ENCODE data around the gene DBNL. TPM values are rescaled to one million over a fixed set of nuclear protein-coding genes. Genes with fewer than 3 reads are reported as not detected.

The DBNL gene
- polyA plus RNA-seq, 4 donors: 64.7 to 97.5 (median 67.9) TPM

GRCh38 chr7:44046321-44047061 is 2.0 kb downstream of the DBNL start:
- no peak overlapping the region for H3K4me3 ChIP-seq (ENCODE audit: low read depth in 1 of 3, low read length in 3 of 3)
- no peaks in the 10 kb centered on the region for H3K9me3 ChIP-seq (ENCODE audit: control insufficient read depth in 2 of 2, insufficient read depth in 1 of 2, low read depth in 1 of 2, low read length in 1 of 2)
- H3K27me3 ChIP-seq (ENCODE audit: control insufficient read depth in 3 of 3, insufficient read depth in 3 of 3, low read length in 3 of 3): no peaks in the 10 kb centered on the region
- FAIRE-seq (no peak), DNase-seq (no peak)
- H3K27ac ChIP-seq (ENCODE audit: low read depth in 1 of 3, low read length in 2 of 3): peak overlapping the region in 1 of 3 donors; percentile 22
- peaks cover 2 to 17% (median 10%) of the 10 kb centered on the region in 3 donors for H3K4me1 ChIP-seq (ENCODE audit: control insufficient read depth in 3 of 3, insufficient read depth in 2 of 3, low read depth in 1 of 3, low read length in 2 of 3)
- H3K36me3 ChIP-seq (ENCODE audit: control insufficient read depth in 3 of 3, insufficient read depth in 2 of 3, low read depth in 1 of 3, low read length in 3 of 3): peaks cover under 1 to 38% (median 8%) of the 10 kb centered on the region in 3 donors
- WGBS, 3 donors: 64 to 76% (median 74%) methylated on average over 8 of the region's 8 CpGs

GRCh38 chr7:44048031-44048795 is 3.7 kb downstream of the DBNL start:
- WGBS, 3 donors: 91 to 96% (median 94%) methylated on average over 7 of the region's 7 CpGs
- no peak overlapping the region for H3K4me3 ChIP-seq (ENCODE audit: low read depth in 1 of 3, low read length in 3 of 3)
- no peaks in the 10 kb centered on the region for H3K9me3 ChIP-seq (ENCODE audit: control insufficient read depth in 2 of 2, insufficient read depth in 1 of 2, low read depth in 1 of 2, low read length in 1 of 2)
- peaks cover 2 to 17% (median 10%) of the 10 kb centered on the region in 3 donors for H3K4me1 ChIP-seq (ENCODE audit: control insufficient read depth in 3 of 3, insufficient read depth in 2 of 3, low read depth in 1 of 3, low read length in 2 of 3)
- FAIRE-seq (no peak), DNase-seq (no peak)
- no peaks in the 10 kb centered on the region for H3K27me3 ChIP-seq (ENCODE audit: control insufficient read depth in 3 of 3, insufficient read depth in 3 of 3, low read length in 3 of 3)
- H3K27ac ChIP-seq (ENCODE audit: low read depth in 1 of 3, low read length in 2 of 3): no peak overlapping the region
- peaks cover 7 to 51% (median 17%) of the 10 kb centered on the region in 3 donors for H3K36me3 ChIP-seq (ENCODE audit: control insufficient read depth in 3 of 3, insufficient read depth in 2 of 3, low read depth in 1 of 3, low read length in 3 of 3)

- 88 to 93% (median 93%) methylated on average over 14 of the region's 14 CpGs for WGBS, 3 donors
- Histone ChIP-seq H3K4me1 (ENCODE audit: control insufficient read depth in 3 of 3, insufficient read depth in 2 of 3, low read depth in 1 of 3, low read length in 2 of 3) (peaks cover 2 to 10% (median 6%) of the 10 kb centered on the region in 3 donors), H3K27me3 (ENCODE audit: control insufficient read depth in 3 of 3, insufficient read depth in 3 of 3, low read length in 3 of 3) (no peaks in the 10 kb centered on the region), H3K9me3 (ENCODE audit: control insufficient read depth in 2 of 2, insufficient read depth in 1 of 2, low read depth in 1 of 2, low read length in 1 of 2) (no peaks in the 10 kb centered on the region), H3K4me3 (ENCODE audit: low read depth in 1 of 3, low read length in 3 of 3) (no peak overlapping the region), H3K27ac (ENCODE audit: low read depth in 1 of 3, low read length in 2 of 3) (no peak overlapping the region), H3K36me3 (ENCODE audit: control insufficient read depth in 3 of 3, insufficient read depth in 2 of 3, low read depth in 1 of 3, low read length in 3 of 3) (peaks cover 7 to 59% (median 17%) of the 10 kb centered on the region in 3 donors)
- FAIRE-seq: no peak
- DNase-seq: no peak
Observed at GRCh38 chr7:44050121-44050914, 5.8 kb downstream of the DBNL start.

- FAIRE-seq (no peak), DNase-seq (no peak)
- Histone ChIP-seq H3K27ac (ENCODE audit: low read depth in 1 of 3, low read length in 2 of 3) (no peak overlapping the region), H3K27me3 (ENCODE audit: control insufficient read depth in 3 of 3, insufficient read depth in 3 of 3, low read length in 3 of 3) (no peaks in the 10 kb centered on the region), H3K4me1 (ENCODE audit: control insufficient read depth in 3 of 3, insufficient read depth in 2 of 3, low read depth in 1 of 3, low read length in 2 of 3) (peaks cover 0 to 5% (median 2%) of the 10 kb centered on the region in 3 donors), H3K4me3 (ENCODE audit: low read depth in 1 of 3, low read length in 3 of 3) (no peak overlapping the region), H3K9me3 (ENCODE audit: control insufficient read depth in 2 of 2, insufficient read depth in 1 of 2, low read depth in 1 of 2, low read length in 1 of 2) (no peaks in the 10 kb centered on the region), H3K36me3 (ENCODE audit: control insufficient read depth in 3 of 3, insufficient read depth in 2 of 3, low read depth in 1 of 3, low read length in 3 of 3) (peaks cover 7 to 59% (median 17%) of the 10 kb centered on the region in 3 donors)
- WGBS, 3 donors: 83 to 84% (median 84%) methylated on average over 8 of the region's 8 CpGs
Observed at GRCh38 chr7:44050915-44051560, 6.5 kb downstream of the DBNL start.

- WGBS, 3 donors: 91 to 95% (median 93%) methylated on average over 5 of the region's 5 CpGs
- H3K4me1 ChIP-seq (ENCODE audit: control insufficient read depth in 3 of 3, insufficient read depth in 2 of 3, low read depth in 1 of 3, low read length in 2 of 3): peaks cover 0 to 2% (median 0%) of the 10 kb centered on the region in 3 donors
- no peak overlapping the region for H3K27ac ChIP-seq (ENCODE audit: low read depth in 1 of 3, low read length in 2 of 3)
- no peak for FAIRE-seq
- no peak overlapping the region for H3K4me3 ChIP-seq (ENCODE audit: low read depth in 1 of 3, low read length in 3 of 3)
- H3K36me3 ChIP-seq (ENCODE audit: control insufficient read depth in 3 of 3, insufficient read depth in 2 of 3, low read depth in 1 of 3, low read length in 3 of 3): peaks cover 9 to 57% (median 19%) of the 10 kb centered on the region in 3 donors
- DNase-seq: no peak
- no peaks in the 10 kb centered on the region for H3K27me3 ChIP-seq (ENCODE audit: control insufficient read depth in 3 of 3, insufficient read depth in 3 of 3, low read length in 3 of 3)
- no peaks in the 10 kb centered on the region for H3K9me3 ChIP-seq (ENCODE audit: control insufficient read depth in 2 of 2, insufficient read depth in 1 of 2, low read depth in 1 of 2, low read length in 1 of 2)
Observed at GRCh38 chr7:44051611-44052220, 7.2 kb downstream of the DBNL start.

GRCh38 chr7:44052771-44053365 is 8.4 kb downstream of the DBNL start:
- no peaks in the 10 kb centered on the region for H3K4me1 ChIP-seq (ENCODE audit: control insufficient read depth in 3 of 3, insufficient read depth in 2 of 3, low read depth in 1 of 3, low read length in 2 of 3)
- H3K27me3 ChIP-seq (ENCODE audit: control insufficient read depth in 3 of 3, insufficient read depth in 3 of 3, low read length in 3 of 3): no peaks in the 10 kb centered on the region
- DNase-seq (no peak), FAIRE-seq (no peak)
- no peak overlapping the region for H3K4me3 ChIP-seq (ENCODE audit: low read depth in 1 of 3, low read length in 3 of 3)
- H3K36me3 ChIP-seq (ENCODE audit: control insufficient read depth in 3 of 3, insufficient read depth in 2 of 3, low read depth in 1 of 3, low read length in 3 of 3): peaks cover 16 to 64% (median 23%) of the 10 kb centered on the region in 3 donors
- H3K27ac ChIP-seq (ENCODE audit: low read depth in 1 of 3, low read length in 2 of 3): no peak overlapping the region
- no peaks in the 10 kb centered on the region for H3K9me3 ChIP-seq (ENCODE audit: control insufficient read depth in 2 of 2, insufficient read depth in 1 of 2, low read depth in 1 of 2, low read length in 1 of 2)
- WGBS, 3 donors: 90 to 94% (median 94%) methylated on average over 12 of the region's 12 CpGs

GRCh38 chr7:44056681-44057080 is 12.2 kb downstream of the DBNL start:
- DNase-seq (no peak), FAIRE-seq (no peak)
- WGBS, 3 donors: 93 to 95% (median 95%) methylated on average over 7 of the region's 7 CpGs
- Histone ChIP-seq H3K9me3 (ENCODE audit: control insufficient read depth in 2 of 2, insufficient read depth in 1 of 2, low read depth in 1 of 2, low read length in 1 of 2) (no peaks in the 10 kb centered on the region), H3K27me3 (ENCODE audit: control insufficient read depth in 3 of 3, insufficient read depth in 3 of 3, low read length in 3 of 3) (no peaks in the 10 kb centered on the region), H3K27ac (ENCODE audit: low read depth in 1 of 3, low read length in 2 of 3) (no peak overlapping the region), H3K36me3 (ENCODE audit: control insufficient read depth in 3 of 3, insufficient read depth in 2 of 3, low read depth in 1 of 3, low read length in 3 of 3) (peaks cover 25 to 73% (median 30%) of the 10 kb centered on the region in 3 donors), H3K4me3 (ENCODE audit: low read depth in 1 of 3, low read length in 3 of 3) (no peak overlapping the region), H3K4me1 (ENCODE audit: control insufficient read depth in 3 of 3, insufficient read depth in 2 of 3, low read depth in 1 of 3, low read length in 2 of 3) (no peaks in the 10 kb centered on the region)
